Mesendoderm (in vitro differentiated cells): Measurements from ENCODE around the gene CCDC68.

Experiments used
- DNase-seq: peaks from one replicate; pipeline ENCODE4 v3.0.0; 2013
- H2AK5ac ChIP-seq: 2 replicates; pipeline ENCODE4 v1.6.1; 2013; ENCODE audit warnings: low read length, inconsistent platforms
- H2BK120ac ChIP-seq: 2 replicates; pipeline ENCODE4 v1.6.1; 2013; ENCODE audit warnings: low read depth, mild to moderate bottlenecking, low read length, moderate library complexity, mixed read lengths
- H2BK15ac ChIP-seq: replicated peaks from 2 replicates; pipeline ENCODE4 v1.6.1; 2013; ENCODE audit warnings: low read depth, mild to moderate bottlenecking, moderate library complexity
- H2BK5ac ChIP-seq: 2 replicates; pipeline ENCODE4 v1.6.1; 2013; ENCODE audit warnings: low read length, inconsistent platforms
- H3K18ac ChIP-seq: 2 replicates; pipeline ENCODE4 v1.6.1; 2013; ENCODE audit warnings: mild to moderate bottlenecking, low read length, mixed read lengths
- H3K23ac ChIP-seq: one replicate; pipeline ENCODE4 v1.6.1; 2013; ENCODE audit warnings: low read length
- H3K27ac ChIP-seq: 2 replicates; pipeline ENCODE4 v1.5.1; 2013; ENCODE audit warnings: low read depth, mild to moderate bottlenecking, inconsistent platforms, low read length, moderate library complexity
- H3K27me3 ChIP-seq: 2 replicates; pipeline ENCODE4 v1.6.1; 2013; ENCODE audit warnings: low read length, control low read depth, mild to moderate bottlenecking, inconsistent platforms; ENCODE audit not compliant: insufficient read depth, poor library complexity
- H3K36me3 ChIP-seq: 2 replicates; pipeline ENCODE4 v1.6.1; 2013; ENCODE audit warnings: low read length, inconsistent platforms; ENCODE audit not compliant: control insufficient read depth, insufficient read depth
- H3K4ac ChIP-seq: one replicate; pipeline ENCODE4 v1.6.1; 2013; ENCODE audit warnings: low read depth, mild to moderate bottlenecking, low read length, moderate library complexity
- H3K4me1 ChIP-seq: 2 replicates; pipeline ENCODE4 v1.6.1; 2013; ENCODE audit warnings: low read depth, low read length, inconsistent platforms; ENCODE audit not compliant: control insufficient read depth
- H3K4me2 ChIP-seq: 2 replicates; pipeline ENCODE4 v1.6.1; 2013; ENCODE audit warnings: low read length
- H3K4me3 ChIP-seq: 2 replicates; pipeline ENCODE4 v1.5.1; 2013; ENCODE audit warnings: mild to moderate bottlenecking, low read length
- H3K56ac ChIP-seq: one replicate; pipeline ENCODE4 v1.6.1; 2013; ENCODE audit warnings: low read length
- H3K79me1 ChIP-seq: 2 replicates; pipeline ENCODE4 v1.6.1; 2013; ENCODE audit warnings: low read length, inconsistent platforms
- H3K79me2 ChIP-seq: 2 replicates; pipeline ENCODE4 v1.6.1; 2013; ENCODE audit warnings: mild to moderate bottlenecking, low read length; ENCODE audit not compliant: control insufficient read depth, insufficient read depth
- H3K9ac ChIP-seq: 2 replicates; pipeline ENCODE4 v1.6.1; 2013; ENCODE audit warnings: low read length, inconsistent platforms
- H4K5ac ChIP-seq: one replicate; pipeline ENCODE4 v1.6.1; 2013; ENCODE audit warnings: low read length
- H4K8ac ChIP-seq: one replicate; pipeline ENCODE4 v1.6.1; 2013; ENCODE audit warnings: low read depth, mild to moderate bottlenecking, control low read depth, low read length, moderate library complexity
- WGBS: extraction: QIAGEN DNeasy Blood & Tissue Kit; methylation state at CpG from one replicate; pipeline ENCODE4 v1.1.7; 2013; ENCODE audit warnings: low lambda C conversion rate, missing lambda C conversion rate; ENCODE audit not compliant: insufficient coverage; ENCODE audit errors: extremely low coverage; 5-methylcytosine and 5-hydroxymethylcytosine counted together

CCDC68 gene

DNA sequence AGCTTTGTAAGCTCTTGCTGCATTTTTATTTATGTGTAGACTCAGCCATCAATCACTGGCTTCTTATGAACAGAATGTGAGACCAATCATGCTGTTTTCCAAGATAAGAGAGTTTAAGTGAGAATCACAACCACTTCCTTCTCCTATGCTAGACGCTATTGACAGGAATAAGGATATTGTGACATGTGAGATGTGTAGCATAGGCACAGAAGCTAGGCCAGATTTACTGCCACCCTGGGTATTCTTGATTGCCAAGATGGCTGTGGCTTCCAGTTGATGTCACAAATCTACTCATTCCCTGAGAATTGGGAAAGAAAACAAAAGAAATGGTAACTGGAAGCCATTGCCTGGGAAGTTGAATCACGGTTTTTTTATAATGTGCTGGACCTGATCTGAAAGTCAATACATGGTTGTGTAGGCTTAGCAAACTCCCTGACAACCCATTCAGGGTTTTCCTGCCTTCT lies 81.1 kb downstream of the CCDC68 start:
- Histone ChIP-seq H3K4me2 (no peak overlapping the region), H3K9ac (no peak overlapping the region), H3K4me3 (no peak overlapping the region), H3K79me2 (no peaks in the 10 kb centered on the region), H3K4ac (no peak overlapping the region), H3K23ac (no peak overlapping the region), H3K27ac (no peak overlapping the region), H2AK5ac (no peak overlapping the region), H3K36me3 (no peaks in the 10 kb centered on the region), H4K8ac (no peak overlapping the region), H2BK120ac (no peak overlapping the region), H4K5ac (no peak overlapping the region), H3K18ac (no peak overlapping the region), H3K4me1 (peaks cover 13% of the 10 kb centered on the region), H3K79me1 (no peaks in the 10 kb centered on the region), H2BK15ac (no peak overlapping the region), H2BK5ac (peak overlapping the region; percentile 45), H3K56ac (no peak overlapping the region), H3K27me3 (no peaks in the 10 kb centered on the region)
- peak; percentile 19 for DNase-seq
- no CpG with 5 or more reads among the region's 2 CpGs for WGBS

DNA sequence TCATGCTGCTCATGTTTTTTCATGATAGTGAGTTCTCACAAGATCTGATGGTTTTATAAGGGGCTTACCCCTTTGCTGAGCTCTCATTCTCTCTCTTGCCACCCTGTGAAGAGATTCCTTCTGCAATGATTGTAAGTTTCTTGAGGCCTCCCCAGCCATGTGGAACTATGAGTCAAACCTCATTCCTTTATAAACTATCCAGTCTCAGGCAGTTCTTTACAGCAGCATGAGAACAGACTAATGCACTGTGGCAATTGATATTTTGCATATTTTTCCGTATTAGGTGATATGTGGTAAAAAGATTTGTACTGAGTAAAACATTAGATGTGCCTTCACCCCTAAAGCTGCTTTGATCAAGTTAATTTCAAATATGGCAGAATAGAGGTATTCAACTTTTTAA lies 82.2 kb downstream of the CCDC68 start:
- Histone ChIP-seq H4K8ac (no peak overlapping the region), H2AK5ac (no peak overlapping the region), H3K18ac (no peak overlapping the region), H2BK120ac (no peak overlapping the region), H3K4me3 (no peak overlapping the region), H3K4me1 (peaks cover 8% of the 10 kb centered on the region), H2BK15ac (no peak overlapping the region), H3K27me3 (no peaks in the 10 kb centered on the region), H3K27ac (no peak overlapping the region), H3K79me2 (no peaks in the 10 kb centered on the region), H3K9ac (no peak overlapping the region), H3K36me3 (no peaks in the 10 kb centered on the region), H2BK5ac (no peak overlapping the region), H3K4me2 (no peak overlapping the region), H3K4ac (no peak overlapping the region), H3K56ac (no peak overlapping the region), H3K23ac (no peak overlapping the region), H3K79me1 (no peaks in the 10 kb centered on the region), H4K5ac (no peak overlapping the region)
- no peak for DNase-seq
- WGBS: no CpG with 5 or more reads among the region's 1 CpG

DNA sequence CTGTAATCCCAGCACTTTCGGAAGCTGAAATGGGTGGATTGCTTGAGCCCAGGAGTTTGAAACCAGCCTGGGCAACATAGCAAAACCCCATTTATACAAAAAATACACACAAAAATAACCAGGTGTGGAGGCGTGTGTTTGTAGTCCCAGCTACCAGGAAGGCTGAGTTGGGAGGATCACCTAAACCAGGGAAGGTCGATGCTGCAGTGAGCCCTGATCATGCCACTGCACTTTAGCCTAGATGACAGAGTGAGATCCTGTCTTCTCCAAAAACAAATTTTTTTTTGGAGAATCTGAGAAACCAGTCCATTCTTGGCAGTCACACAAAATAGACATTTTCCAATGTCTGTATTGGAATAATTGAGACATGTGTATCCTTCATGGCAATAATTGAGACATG lies 84.2 kb downstream of the CCDC68 start:
- Histone ChIP-seq H3K4me1 (peaks cover 4% of the 10 kb centered on the region), H3K4ac (no peak overlapping the region), H2BK120ac (no peak overlapping the region), H2AK5ac (no peak overlapping the region), H2BK15ac (no peak overlapping the region), H3K9ac (no peak overlapping the region), H3K79me2 (no peaks in the 10 kb centered on the region), H3K27me3 (no peaks in the 10 kb centered on the region), H3K36me3 (no peaks in the 10 kb centered on the region), H4K8ac (no peak overlapping the region), H3K79me1 (no peaks in the 10 kb centered on the region), H3K4me2 (no peak overlapping the region), H3K23ac (no peak overlapping the region), H4K5ac (no peak overlapping the region), H3K4me3 (no peak overlapping the region), H3K27ac (no peak overlapping the region), H2BK5ac (no peak overlapping the region), H3K56ac (no peak overlapping the region), H3K18ac (no peak overlapping the region)
- no CpG with 5 or more reads among the region's 3 CpGs for WGBS
- no peak for DNase-seq

DNA sequence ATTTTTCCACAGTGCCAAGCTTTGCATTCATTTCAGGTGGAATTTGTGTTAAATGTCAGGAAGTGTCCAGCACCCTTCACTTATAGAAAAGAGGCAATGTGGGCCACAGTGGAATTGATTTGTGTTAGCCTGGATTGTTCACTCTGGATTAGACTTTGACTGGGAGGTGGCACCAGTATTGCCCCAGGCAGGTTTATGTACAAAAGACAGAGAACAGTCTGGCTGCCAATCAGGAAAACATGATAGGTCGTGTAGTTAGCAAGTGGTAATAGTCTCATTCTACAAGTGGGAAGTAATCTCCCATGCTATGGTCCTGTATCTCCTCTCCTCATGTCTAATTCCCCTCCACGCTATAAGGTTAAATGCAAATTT lies 85.4 kb downstream of the CCDC68 start:
- H2BK5ac ChIP-seq: no peak overlapping the region
- no peak overlapping the region for H3K23ac ChIP-seq
- H2AK5ac ChIP-seq: no peak overlapping the region
- H3K27me3 ChIP-seq: no peaks in the 10 kb centered on the region
- no peak overlapping the region for H3K9ac ChIP-seq
- DNase-seq: no peak
- no CpG with 5 or more reads among the region's 2 CpGs for WGBS
- H3K56ac ChIP-seq: no peak overlapping the region
- H2BK15ac ChIP-seq: no peak overlapping the region
- peaks cover 3% of the 10 kb centered on the region for H3K4me1 ChIP-seq
- H3K79me1 ChIP-seq: no peaks in the 10 kb centered on the region
- H3K18ac ChIP-seq: no peak overlapping the region
- no peak overlapping the region for H4K8ac ChIP-seq
- no peak overlapping the region for H2BK120ac ChIP-seq
- no peaks in the 10 kb centered on the region for H3K79me2 ChIP-seq
- H3K4me3 ChIP-seq: no peak overlapping the region
- no peak overlapping the region for H4K5ac ChIP-seq
- no peak overlapping the region for H3K4me2 ChIP-seq
- H3K36me3 ChIP-seq: no peaks in the 10 kb centered on the region
- no peak overlapping the region for H3K27ac ChIP-seq
- H3K4ac ChIP-seq: no peak overlapping the region

DNA sequence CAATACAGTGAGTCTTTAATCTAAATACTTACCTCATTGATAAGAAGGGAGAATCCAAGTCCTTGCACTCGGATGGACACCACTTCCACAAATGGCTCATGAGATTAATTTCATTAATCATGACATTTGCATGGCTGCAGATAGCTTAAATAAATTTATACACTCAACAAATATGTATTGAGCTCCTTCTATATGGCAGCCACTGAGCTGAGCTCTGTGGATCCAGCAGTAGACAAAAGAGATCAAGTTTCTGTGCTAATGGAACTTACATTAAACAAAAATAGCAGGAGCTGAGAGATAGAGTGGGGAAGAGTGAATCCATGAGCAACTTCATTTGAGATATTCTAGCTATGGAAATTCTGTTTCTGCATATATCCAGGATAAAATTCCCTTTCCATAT lies 86.6 kb downstream of the CCDC68 start:
- no peaks in the 10 kb centered on the region for H3K36me3 ChIP-seq
- WGBS: no CpG with 5 or more reads among the region's 1 CpG
- DNase-seq: no peak
- H3K27me3 ChIP-seq: no peaks in the 10 kb centered on the region
- no peak overlapping the region for H3K4ac ChIP-seq
- no peak overlapping the region for H4K8ac ChIP-seq
- no peaks in the 10 kb centered on the region for H3K79me1 ChIP-seq
- no peak overlapping the region for H4K5ac ChIP-seq
- H2AK5ac ChIP-seq: no peak overlapping the region
- no peaks in the 10 kb centered on the region for H3K4me1 ChIP-seq
- H3K18ac ChIP-seq: no peak overlapping the region
- H2BK120ac ChIP-seq: no peak overlapping the region
- H3K56ac ChIP-seq: no peak overlapping the region
- H3K4me2 ChIP-seq: no peak overlapping the region
- H2BK5ac ChIP-seq: no peak overlapping the region
- H3K27ac ChIP-seq: no peak overlapping the region
- H2BK15ac ChIP-seq: no peak overlapping the region
- no peak overlapping the region for H3K23ac ChIP-seq
- no peaks in the 10 kb centered on the region for H3K79me2 ChIP-seq
- no peak overlapping the region for H3K9ac ChIP-seq
- H3K4me3 ChIP-seq: no peak overlapping the region

DNA sequence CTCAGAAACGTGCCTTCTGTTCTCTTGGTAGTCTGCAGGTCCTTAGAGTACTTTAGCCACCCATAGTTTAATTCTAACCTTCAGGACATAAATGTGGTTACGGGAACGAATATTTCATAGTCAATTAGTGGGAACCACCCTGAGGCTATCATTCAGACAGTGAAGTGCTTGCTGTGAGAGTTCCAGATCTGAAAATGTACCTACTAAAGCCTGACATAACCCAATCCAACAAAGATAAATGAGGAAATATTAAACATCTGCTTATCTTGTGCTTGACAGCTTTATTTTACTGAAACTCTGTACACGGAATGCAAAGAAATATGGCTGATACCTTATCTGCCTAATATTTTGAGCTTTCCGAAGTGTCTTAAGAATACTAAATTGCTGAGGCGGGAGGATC lies 88.0 kb downstream of the CCDC68 start:
- no peak for DNase-seq
- Histone ChIP-seq H4K5ac (no peak overlapping the region), H3K56ac (no peak overlapping the region)

More for the DNA sequence above, 88.0 kb downstream of the CCDC68 start:
- H3K79me1 ChIP-seq: no peaks in the 10 kb centered on the region
- WGBS: no CpG with 5 or more reads among the region's 6 CpGs
- no peak overlapping the region for H2BK5ac ChIP-seq
- H2BK15ac ChIP-seq: no peak overlapping the region
- no peak overlapping the region for H2BK120ac ChIP-seq
- no peaks in the 10 kb centered on the region for H3K79me2 ChIP-seq
- no peak overlapping the region for H3K9ac ChIP-seq
- H3K27me3 ChIP-seq: no peaks in the 10 kb centered on the region
- H3K23ac ChIP-seq: no peak overlapping the region
- H3K4ac ChIP-seq: no peak overlapping the region
- no peaks in the 10 kb centered on the region for H3K4me1 ChIP-seq
- H3K4me2 ChIP-seq: no peak overlapping the region
- no peak overlapping the region for H3K18ac ChIP-seq
- H4K8ac ChIP-seq: no peak overlapping the region
- H3K27ac ChIP-seq: no peak overlapping the region
- no peak overlapping the region for H3K4me3 ChIP-seq
- H2AK5ac ChIP-seq: no peak overlapping the region
- H3K36me3 ChIP-seq: no peaks in the 10 kb centered on the region
